ENCODE measurements around the gene FAM168A. TPM values are rescaled to one million over a fixed set of nuclear protein-coding genes. Genes with fewer than 3 reads are reported as not detected.

Gene FAM168A
- total and polyA plus RNA-seq, 4 donors: 4.8 to 14.6 (median 9.1) TPM

GRCh38 chr11:73404048-73404447, 193.9 kb downstream of the FAM168A start:
- Histone ChIP-seq H3K27me3 (ENCODE audit: control insufficient read depth in 4 of 4, insufficient read depth in 4 of 4, low read length in 3 of 4) (no peaks in the 10 kb centered on the region), H3K27ac (ENCODE audit: low read depth in 1 of 2, low read length in 2 of 2) (no peak overlapping the region), H3K36me3 (ENCODE audit: control insufficient read depth in 4 of 4, insufficient read depth in 3 of 4, low read depth in 1 of 4, low read length in 3 of 4) (peaks cover 0 to 23% (median 10%) of the 10 kb centered on the region in 4 donors), H3K9me3 (ENCODE audit: control insufficient read depth in 4 of 4, low read length in 3 of 4) (no peaks in the 10 kb centered on the region), H3K4me3 (ENCODE audit: low read depth in 1 of 3, low read length in 3 of 3) (no peak overlapping the region), H3K4me1 (ENCODE audit: control insufficient read depth in 4 of 4, insufficient read depth in 4 of 4, low read length in 3 of 4) (no peaks in the 10 kb centered on the region), H3K9ac (ENCODE audit: low read depth in 1 of 2, low read length in 2 of 2) (no peak overlapping the region)
- TF ChIP-seq FOXA2 (IDR thresholded peaks at IDR 0.05) (no peak), EGR1 (IDR thresholded peaks at IDR 0.05; ENCODE audit: low read depth in 2 of 2) (no peak), RXRA (IDR thresholded peaks at IDR 0.05) (peak; percentile 29 to 38), RAD21 (IDR thresholded peaks at IDR 0.05) (peak; percentile 90), GABPA (IDR thresholded peaks at IDR 0.05 in 1 of 2, conservative IDR thresholded peaks at IDR 0.05 in 1 of 2) (no peak), JUND (IDR thresholded peaks at IDR 0.05) (no peak), TAF1 (conservative IDR thresholded peaks at IDR 0.05) (no peak), HNF4G (IDR thresholded peaks at IDR 0.05) (no peak), SP1 (IDR thresholded peaks at IDR 0.05) (no peak), FOXA1 (IDR thresholded peaks at IDR 0.05) (no peak), ZBTB33 (IDR thresholded peaks at IDR 0.05) (no peak), YY1 (IDR thresholded peaks at IDR 0.05) (no peak), NR2F2 (IDR thresholded peaks at IDR 0.05) (peak; percentile 39), HNF4A (conservative IDR thresholded peaks at IDR 0.05) (peak in 1 of 2 donors; percentile 10)
- TF ChIP-seq, protein P1, sequence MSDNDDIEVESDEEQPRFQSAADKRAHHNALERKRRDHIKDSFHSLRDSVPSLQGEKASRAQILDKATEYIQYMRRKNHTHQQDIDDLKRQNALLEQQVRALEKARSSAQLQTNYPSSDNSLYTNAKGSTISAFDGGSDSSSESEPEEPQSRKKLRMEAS (IDR thresholded peaks at IDR 0.05): no peak
- TF ChIP-seq, protein P2, sequence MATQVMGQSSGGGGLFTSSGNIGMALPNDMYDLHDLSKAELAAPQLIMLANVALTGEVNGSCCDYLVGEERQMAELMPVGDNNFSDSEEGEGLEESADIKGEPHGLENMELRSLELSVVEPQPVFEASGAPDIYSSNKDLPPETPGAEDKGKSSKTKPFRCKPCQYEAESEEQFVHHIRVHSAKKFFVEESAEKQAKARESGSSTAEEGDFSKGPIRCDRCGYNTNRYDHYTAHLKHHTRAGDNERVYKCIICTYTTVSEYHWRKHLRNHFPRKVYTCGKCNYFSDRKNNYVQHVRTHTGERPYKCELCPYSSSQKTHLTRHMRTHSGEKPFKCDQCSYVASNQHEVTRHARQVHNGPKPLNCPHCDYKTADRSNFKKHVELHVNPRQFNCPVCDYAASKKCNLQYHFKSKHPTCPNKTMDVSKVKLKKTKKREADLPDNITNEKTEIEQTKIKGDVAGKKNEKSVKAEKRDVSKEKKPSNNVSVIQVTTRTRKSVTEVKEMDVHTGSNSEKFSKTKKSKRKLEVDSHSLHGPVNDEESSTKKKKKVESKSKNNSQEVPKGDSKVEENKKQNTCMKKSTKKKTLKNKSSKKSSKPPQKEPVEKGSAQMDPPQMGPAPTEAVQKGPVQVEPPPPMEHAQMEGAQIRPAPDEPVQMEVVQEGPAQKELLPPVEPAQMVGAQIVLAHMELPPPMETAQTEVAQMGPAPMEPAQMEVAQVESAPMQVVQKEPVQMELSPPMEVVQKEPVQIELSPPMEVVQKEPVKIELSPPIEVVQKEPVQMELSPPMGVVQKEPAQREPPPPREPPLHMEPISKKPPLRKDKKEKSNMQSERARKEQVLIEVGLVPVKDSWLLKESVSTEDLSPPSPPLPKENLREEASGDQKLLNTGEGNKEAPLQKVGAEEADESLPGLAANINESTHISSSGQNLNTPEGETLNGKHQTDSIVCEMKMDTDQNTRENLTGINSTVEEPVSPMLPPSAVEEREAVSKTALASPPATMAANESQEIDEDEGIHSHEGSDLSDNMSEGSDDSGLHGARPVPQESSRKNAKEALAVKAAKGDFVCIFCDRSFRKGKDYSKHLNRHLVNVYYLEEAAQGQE (IDR thresholded peaks at IDR 0.05): no peak
- TF ChIP-seq, protein P3, sequence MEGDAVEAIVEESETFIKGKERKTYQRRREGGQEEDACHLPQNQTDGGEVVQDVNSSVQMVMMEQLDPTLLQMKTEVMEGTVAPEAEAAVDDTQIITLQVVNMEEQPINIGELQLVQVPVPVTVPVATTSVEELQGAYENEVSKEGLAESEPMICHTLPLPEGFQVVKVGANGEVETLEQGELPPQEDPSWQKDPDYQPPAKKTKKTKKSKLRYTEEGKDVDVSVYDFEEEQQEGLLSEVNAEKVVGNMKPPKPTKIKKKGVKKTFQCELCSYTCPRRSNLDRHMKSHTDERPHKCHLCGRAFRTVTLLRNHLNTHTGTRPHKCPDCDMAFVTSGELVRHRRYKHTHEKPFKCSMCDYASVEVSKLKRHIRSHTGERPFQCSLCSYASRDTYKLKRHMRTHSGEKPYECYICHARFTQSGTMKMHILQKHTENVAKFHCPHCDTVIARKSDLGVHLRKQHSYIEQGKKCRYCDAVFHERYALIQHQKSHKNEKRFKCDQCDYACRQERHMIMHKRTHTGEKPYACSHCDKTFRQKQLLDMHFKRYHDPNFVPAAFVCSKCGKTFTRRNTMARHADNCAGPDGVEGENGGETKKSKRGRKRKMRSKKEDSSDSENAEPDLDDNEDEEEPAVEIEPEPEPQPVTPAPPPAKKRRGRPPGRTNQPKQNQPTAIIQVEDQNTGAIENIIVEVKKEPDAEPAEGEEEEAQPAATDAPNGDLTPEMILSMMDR (IDR thresholded peaks at IDR 0.05; ENCODE audit: low read depth, low read length, missing input control): peak; percentile 65
- TF ChIP-seq, protein P4, sequence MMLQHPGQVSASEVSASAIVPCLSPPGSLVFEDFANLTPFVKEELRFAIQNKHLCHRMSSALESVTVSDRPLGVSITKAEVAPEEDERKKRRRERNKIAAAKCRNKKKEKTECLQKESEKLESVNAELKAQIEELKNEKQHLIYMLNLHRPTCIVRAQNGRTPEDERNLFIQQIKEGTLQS (IDR thresholded peaks at IDR 0.05): no peak
- DNase-seq (ENCODE audit: low spot score): no peak
- 43% methylated on average over 4 of the region's 4 CpGs for WGBS

Data from liver (tissue), 9 donors.